SKM-1 treated with dmso at 0.1 percent for 144 hours (cell line): ENCODE data around the gene TMEM231.
A peak's percentile ranks its signal among the peaks of the same experiment; 100 is the strongest.
"Not testable (repeated sequence)": the region's sequence is repeated elsewhere in the genome, so short reads cannot be mapped to it uniquely, and the experiment has no call there.

ENCODE experiments used
- DNase-seq: peaks from one replicate; lab custom pipeline; 2025; ENCODE audit not compliant: unreplicated experiment; lab: John Stamatoyannopoulos, UW

TMEM231 gene, protein sequence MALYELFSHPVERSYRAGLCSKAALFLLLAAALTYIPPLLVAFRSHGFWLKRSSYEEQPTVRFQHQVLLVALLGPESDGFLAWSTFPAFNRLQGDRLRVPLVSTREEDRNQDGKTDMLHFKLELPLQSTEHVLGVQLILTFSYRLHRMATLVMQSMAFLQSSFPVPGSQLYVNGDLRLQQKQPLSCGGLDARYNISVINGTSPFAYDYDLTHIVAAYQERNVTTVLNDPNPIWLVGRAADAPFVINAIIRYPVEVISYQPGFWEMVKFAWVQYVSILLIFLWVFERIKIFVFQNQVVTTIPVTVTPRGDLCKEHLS

DNA sequence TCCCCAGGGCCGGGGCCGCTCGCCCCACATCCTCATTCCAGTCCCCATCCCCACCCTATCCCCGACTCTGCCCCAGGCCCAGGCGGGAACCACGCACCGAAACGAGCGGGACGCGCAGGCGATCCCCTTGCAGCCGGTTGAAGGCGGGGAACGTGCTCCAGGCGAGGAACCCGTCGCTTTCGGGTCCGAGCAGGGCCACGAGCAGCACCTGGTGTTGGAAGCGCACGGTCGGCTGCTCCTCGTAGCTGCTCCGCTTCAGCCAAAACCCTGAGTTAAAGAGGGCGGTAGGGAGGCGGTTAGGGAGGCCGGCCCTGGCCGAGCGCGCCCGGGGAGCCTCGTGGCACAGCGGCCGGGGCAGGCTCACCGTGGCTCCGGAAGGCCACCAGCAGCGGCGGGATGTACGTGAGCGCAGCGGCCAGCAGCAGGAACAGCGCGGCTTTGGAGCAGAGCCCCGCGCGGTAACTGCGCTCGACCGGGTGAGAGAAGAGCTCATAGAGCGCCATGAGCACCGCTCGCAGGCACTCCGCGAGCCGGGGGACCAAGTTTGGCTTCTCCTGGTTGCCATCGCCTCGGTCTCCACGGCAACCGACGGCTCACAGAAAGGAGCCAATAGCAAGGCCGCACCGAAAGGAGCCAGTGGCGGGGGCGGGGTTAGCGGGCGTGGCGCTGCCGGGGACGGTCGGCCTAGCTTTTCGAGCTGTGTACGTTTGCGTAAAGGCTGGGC is at the start of gene TMEM231:
Gene TMEM231, minus strand, starts transcription at position 546 of the 724 bp plus-strand sequence. Its CDS starts 43 bp downstream, at position 503.
- peak; percentile 81 for DNase-seq

DNA sequence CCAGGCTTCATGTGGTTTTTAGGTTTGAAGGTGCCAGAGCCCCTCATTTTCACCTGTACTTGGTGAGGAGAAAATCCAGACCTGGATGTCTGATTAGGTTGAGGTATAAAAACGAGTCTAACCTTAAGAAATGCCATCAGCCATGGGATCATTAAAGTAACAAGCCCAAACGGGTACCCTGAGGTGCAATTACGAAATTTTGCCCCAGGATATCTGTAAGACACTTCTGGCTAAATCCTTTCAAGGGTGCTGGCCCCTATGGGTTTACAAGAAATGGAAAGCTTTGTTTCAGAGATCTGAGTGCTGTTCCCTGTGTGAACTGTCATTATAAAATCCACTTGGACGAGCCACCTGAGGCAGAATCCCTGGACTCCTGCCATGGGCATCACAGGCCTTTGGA is 47.2 kb upstream of the TMEM231 start:
- DNase-seq = no peak

DNA sequence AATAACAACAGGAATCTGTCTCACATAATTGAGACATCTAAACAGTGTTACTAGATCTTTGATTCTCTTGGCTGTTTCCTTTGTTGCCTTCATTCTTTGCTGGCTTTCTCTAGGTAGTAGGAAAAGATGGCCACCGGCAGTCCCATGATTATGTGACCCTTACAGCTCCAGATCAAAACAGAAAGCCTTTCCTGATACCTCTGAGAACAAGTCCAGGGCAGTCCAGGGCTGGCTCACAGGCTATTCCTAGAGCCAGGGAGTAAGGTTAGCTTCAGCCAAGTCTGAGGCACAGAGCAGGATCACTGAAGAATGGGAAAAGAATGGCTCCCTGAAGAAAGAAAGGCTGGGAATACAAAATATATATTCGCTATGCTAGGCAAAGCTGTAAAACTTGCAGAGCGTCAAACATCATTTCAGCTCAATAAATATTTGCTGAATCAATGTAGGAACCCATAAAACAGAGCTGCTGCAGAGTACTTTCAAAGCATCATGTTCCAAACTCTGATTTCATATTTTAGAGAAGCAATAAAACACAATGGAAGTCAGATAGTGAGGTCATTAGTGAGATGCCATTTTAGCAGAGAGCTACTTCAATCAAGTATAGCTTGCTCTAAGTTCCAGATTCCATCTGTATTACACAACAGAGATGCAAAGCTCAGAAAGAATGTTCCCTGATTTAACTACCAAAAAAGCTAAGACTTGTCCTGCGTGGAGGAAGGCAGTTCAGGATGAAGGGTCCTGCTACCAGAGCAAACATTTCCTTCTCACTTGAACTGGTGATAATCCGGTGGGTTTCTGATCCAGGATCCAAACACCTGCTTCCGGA is 43.6 kb upstream of the TMEM231 start:
- DNase-seq = no peak

DNA sequence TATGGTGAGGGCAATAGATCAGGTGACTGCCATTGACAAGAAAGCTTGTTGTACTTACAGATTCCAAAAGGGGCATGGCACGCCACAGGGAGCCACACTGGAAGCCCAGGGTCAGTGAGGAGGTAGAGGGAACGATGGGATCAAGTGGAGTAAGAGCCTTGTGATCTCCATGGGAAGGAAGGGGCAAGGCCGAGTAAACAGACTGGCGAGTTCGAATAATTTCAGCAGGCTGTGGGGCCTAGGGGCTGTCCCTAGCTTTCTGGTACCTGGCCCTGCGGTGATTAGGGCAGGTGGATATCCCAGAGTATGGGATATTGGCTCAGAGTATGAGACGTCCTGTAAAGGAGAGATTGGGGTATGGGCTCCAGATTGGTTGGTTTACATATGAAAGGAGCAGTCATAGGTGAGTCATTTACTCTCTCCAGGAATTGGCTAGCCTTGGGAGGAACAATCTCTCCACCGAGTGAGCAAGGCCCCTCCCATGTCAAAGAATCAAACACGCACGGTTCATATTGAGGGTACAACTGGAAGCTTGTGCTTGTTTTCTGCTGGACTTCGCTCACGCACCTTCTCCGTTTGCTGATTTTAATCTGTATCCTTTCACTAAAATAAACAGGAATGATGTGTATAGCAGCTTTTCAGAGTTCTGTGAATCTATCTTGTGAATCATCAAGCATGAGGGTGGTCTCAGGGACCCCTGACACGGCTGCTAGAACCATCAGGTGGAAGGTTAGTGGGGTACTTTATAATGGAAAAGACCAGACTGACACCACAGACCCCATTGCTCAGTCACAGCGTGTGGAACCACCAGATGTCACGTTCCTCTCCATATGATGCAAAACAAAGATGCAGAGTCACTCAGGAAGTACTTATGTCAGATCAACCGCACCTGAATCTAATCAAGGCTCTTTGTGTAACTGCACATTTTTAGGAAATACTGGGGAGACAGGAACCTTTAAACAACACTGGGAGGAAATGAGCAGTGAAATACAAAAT is 38.1 kb upstream of the TMEM231 start:
- DNase-seq = no peak

DNA sequence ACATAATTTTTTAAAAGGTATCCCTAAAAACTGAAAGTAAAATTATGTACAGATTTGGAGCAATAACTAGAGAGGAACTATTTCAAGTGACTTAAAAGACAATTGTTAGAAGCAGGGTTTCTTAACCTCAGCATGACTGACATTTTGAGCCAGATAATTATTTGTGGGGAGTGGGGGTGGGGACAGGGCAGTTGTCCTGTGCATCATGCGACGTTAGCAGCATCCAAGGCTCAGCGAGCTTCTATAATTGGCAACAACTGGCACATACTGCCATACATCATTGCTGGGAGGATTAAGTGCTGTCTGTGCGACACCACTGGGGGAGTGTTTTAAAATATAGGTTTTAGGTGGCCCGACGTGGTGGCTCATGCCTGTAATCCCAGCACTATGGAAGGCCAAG is 37.3 kb upstream of the TMEM231 start:
- DNase-seq = no peak

DNA sequence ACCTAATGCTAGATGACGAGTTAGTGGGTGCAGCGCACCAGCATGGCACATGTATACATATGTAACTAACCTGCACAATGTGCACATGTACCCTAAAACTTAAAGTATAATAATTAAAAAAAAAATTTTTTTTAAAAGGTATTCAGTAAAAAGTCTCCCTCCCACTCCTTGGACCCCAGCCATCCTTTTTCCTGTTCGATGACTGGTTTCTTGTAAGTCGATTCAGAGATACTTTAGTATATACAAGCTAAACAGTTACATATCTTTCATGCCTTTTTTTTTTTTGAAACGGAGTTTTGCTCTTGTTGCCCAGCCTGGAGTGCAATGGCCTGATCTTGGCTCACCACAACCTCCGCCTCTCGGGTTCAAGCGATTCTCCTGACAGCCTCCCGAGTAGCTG is 35.9 kb upstream of the TMEM231 start:
- DNase-seq = not testable (repeated sequence)

DNA sequence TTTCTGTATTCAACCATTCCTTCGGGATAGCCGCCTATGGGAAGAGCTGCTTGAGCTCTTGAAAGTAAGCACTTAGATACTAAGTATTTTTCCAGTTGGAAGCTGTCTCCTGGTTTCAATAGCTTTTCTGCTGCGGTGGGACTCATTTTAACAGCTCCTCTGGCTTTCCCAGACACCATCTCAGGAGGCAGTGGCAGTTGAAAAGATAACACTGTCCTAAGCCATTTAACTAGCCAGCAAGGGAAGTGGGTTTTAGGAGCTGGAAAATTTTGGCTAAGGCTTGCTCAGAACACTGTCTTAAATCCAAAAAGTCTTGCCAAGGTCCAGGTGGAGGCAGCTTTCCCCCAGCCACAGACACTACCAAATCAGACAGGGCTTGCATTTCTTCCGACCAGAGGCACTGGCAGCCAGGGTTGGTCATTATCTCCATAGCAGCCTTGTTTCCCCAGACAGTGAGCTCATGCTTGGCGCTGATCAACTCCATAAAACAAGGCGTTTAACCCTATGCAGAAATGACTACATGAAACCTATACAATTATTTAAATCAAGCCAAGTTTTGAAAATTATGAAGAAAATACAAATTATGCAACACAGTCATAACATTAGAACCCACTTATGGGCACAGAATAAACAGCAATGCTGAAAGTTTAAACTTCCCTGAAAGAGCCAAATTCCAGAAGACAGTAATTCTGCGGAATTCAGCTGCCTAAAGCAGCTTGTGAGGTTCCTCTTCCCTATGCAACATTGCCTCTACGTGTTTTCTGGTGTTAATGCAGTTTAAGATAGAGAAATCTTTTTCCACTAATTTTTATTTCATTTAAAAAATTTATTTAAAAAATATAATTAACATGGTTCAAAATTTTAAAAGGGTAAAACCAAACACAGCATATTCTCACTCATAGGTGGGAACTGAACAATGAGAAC is 35.1 kb upstream of the TMEM231 start:
- no peak for DNase-seq

DNA sequence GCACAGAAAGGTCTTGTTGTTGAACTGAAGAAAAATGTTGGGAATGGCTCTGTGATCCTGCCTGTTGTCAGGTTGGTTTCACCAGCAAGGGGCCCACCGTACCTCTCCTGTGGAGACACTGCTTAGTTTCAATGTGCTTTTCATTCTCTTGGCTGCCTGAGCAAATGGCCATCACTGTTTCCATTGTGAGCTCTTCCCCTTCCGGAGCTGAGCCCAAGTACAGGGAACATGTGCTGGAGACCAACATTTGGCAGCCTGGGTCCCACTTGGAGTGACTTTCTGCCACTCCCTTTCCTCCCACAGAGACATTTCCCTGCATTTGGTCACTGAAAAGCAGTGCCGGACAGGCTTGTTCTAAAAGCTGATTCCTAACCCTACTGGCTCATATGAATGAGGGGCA is 33.3 kb upstream of the TMEM231 start:
- no peak for DNase-seq

DNA sequence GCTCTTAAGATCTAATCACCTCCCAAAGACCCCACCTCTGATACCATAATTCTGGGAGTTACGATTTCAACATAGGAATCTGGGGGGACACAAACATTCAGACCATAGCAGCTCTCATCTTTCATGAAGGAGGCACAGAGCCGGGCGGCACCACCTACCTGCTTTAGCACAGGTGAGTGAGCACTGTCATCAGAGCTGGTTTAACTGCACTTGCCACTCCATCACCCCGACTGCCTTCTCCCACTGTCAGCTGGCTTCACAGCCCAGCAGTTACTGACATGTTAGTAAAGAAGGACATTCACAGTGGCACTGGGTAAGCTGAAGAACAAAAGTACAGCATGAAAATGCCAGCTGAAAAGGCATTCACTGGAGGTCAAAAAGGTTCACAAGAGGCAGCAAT is 32.7 kb upstream of the TMEM231 start:
- DNase-seq = no peak

DNA sequence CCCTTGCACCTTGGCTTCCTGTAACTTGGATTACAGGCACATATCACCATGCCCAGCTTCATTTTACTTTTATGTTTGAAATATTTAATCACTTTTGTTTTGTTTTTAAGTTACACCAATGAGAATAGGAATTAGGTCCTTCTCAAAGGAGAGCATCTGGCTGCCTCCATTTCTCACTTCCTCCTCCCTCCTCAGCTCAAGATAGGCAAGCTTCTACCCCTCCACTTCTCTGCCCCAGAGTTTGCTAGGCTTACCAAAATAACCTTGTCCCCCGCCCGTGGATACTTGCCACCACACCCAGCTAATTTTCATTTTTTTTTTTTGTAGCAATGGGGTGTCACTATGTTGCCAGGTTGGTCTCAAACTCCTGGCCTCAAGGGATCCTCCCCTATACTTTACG is 28.1 kb upstream of the TMEM231 start:
- DNase-seq = no peak

DNA sequence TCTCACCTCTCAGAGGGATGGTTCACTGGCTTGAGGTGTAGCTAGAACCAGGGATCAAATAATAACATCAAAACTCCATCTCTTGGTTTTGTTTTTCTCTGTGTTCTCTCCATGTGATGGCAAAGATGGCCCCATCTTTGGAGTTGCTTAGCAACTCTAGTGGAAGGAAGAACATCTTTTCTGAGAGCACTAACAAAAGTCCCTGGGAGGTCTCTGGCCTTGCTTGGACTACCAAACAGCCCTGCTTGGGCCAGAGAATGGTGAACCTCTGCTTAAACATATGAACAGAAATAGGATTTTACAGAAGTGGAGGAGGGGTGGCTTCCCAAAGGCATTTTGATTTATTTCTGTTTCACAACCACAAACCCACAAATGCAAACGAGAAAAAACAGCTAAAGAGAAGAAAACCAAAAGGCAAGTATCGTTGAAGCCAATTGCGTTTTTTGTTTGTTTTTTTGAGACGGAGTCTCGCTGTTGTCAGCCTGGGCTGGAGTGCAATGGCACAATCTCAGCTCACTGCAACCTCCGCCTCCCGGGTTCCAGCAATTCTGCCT is 23.3 kb upstream of the TMEM231 start:
- DNase-seq = no peak

DNA sequence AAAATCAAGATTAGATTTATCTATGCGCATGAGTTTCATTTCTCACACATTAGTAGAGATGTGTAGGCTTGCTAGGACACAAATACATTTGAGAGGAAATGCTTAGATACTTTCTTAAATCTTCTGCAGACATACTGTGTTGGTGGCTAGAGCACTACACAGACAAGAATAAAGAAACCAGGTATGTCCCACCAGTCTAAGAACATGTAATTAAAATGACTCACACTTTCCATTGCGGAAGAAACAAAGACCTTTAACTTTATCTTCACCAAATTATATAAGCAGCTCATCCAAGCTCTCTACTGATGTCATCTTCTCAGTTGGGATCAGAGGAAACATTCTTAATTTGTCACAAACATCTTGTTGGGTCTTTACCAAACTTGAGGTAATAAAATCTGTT is 22.7 kb upstream of the TMEM231 start:
- DNase-seq = no peak

DNA sequence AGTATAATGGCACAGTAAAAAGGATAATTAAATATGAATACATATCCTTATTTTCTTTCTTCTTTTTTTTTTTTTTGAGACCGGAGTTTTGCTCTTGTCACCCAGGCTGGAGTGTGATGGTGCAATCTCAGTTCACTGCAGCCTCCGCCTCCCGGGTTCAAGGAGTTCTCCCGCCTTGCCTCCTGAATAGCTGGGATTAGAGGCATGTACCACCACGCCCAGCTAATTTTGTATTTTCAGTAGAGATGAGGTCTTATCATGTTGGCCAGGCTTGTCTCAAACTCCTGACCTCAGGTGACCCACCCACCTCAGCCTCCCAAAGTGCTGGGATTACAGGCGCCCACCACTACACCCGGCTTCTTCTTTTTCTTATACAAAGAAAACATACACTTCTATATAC is 22.2 kb upstream of the TMEM231 start:
- DNase-seq = no peak

DNA sequence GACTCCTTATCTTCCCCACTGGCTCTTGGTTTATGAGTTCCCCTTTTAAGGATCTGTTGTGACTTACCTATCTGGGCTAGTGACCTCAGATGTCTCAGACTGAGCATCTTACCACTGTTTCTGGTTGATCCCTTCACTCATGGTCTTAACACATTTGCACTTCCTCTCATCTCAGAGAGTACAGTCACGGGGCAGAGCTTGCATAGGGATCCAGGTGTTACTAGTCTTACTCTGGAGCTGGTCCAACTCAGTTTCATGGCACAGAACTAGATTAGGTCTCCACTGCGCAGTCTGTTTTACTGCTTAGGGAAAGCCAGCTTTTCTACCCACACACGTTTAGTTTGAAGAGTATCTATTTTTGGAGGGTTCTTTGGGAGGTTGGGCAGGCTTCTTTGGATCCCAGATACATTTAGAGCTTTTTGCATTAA is 20.3 kb upstream of the TMEM231 start:
- no peak for DNase-seq

DNA sequence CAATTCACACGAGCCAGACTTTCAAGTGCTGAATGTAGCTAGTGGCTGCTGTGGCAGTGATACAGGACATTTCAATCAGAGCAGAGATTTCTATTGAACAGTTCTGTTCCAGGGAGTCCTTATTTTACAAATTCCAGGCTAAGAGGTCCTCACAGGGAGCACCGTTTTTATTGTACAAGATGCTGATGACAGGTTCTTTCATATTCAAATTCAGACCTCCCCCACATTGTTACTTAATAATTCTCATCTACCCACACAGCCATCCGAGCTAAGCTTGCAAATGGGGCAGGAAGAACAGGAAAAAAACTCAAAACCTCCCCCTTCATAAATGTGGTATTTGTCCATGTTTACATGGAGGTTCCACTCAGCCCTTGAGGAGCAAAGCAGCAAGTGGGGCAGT is 19.9 kb upstream of the TMEM231 start:
- no peak for DNase-seq

DNA sequence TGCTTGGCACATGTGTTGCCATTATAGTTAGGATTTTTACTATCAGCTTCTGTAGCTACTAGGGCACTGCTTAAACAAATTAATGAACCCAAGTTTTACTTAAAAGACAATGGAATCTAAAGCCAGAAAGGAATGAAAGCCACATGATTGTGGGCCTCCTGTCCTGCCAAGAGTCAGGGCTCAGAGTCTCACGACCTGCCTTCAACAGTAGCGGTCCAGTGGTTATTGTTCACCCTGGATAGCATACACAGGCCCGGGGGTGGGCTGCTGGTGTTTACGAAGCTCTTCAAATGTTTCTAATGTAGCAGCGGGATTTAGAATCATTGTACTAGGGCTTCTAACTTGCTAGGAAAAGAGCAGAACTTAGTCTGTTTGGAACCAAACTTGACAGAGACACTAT is 17.9 kb upstream of the TMEM231 start:
- DNase-seq = no peak

DNA sequence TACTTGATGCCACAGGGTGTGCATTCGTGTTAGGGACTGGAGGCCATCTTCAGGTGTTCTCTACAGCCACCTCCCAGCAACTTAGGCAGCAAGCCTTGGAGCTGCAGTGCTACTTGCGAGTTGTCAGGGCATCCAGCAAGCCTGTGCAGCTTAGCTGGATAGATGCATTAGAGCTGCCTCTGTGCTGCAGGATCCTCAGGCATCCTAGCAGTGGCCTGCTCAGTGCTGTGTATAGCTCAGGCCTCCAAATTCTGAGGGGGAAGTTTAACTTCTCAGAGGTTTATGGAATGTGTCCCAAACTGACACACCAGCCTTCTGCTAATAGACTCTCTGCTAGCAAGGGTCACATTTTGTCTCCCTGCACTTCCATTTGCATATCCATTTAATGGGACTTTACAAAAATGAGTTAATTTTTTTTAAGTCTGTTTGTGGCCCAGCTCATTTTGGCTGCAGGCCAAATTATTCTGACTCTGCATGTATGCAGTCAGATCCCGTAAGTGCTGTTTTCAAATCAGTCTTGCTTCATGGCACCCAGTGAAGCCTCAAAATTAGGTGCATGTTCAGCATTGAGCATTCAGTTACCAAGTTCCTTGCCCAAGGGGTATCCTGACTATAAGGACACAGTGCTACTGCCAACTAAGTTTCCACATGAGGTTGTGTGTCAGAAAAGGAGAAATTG is 17.0 kb upstream of the TMEM231 start:
- DNase-seq = no peak

DNA sequence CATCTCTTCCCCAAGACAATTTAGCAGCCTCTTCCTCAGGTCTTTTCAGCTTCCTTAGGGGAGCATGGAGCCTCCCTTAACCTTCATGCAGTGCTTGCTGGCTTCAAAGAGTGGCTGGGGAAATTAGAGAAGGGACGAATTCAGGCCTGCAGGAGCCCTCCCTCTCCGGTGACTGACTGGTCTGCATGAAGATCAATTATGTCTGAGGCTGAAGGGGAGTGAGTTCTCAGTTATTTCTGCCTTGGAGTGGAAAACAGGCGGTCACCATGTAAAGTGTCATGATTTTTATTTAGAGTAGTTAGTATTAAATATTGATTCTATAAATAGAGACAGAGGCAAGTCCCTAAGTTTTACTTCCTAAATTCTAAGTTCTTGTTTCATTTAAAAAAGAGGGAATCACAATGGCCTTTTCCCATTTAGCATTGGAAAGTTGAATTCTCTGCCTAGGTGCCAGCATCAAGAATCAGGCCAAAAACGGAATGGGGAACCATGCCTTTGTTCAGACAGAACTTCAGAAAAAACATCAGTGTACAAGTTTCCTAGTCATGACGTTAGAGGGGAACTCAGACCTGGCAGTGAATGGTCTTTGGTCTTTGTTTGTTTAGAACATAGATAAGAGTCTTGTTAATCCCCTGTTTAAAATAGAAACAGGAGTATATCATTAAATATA is 14.5 kb upstream of the TMEM231 start:
- DNase-seq = no peak
